ENCODE results near the gene GALNT2. TPM values are rescaled to one million over a fixed set of nuclear protein-coding genes. Genes with fewer than 3 reads are reported as not detected.

Gene GALNT2
- total and polyA plus RNA-seq, 9 of the 15 experiments (the other 6 are each of a cell fraction or from before 2014, with no cell fraction given): 1.6 to 106 (median 51.9) TPM

DNA sequence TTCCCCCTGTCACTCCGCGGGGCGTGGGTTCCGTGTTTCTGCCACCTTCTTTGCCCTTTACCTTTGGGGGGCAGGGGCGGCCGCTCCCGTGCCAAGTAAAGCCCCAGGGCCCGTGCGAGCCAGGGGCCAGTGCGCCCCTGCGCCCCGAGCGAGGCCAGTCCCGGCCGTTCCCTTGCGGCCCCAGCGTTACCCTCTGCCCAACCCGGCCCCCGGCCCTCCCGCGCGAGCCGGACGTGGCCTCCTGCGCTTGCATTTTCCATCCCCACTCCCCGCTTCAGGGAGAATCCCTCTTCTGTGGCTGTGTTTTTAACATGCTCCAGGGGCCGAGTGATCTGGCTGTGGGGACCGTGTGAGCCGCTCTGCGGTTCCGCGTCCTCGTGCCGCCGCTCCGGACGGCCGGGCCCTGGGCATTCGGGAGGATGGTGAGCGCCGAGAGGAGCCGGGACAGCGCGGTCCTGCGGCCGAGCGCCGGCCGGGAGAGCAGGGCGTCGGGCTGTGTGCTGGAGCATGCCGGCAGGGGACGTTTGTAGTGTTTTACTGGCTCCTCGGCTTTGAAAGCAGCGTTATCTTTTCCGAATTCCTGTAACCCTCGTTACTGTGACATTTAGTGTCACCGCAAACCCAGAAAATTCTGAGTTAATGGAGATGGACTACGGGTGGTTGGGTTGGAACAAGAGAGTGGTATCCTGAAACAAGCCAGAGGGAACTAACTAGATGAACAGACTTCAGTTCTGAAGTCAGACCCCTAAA, 1.0 kb downstream of the GALNT2 start (continued):
- TF ChIP-seq ZNF592 (IDR thresholded peaks at IDR 0.05): 0 out of 2 replicates have a peak, but pooled peaks have one; percentile 41
- TF ChIP-seq PTRF (tag; IDR thresholded peaks at IDR 0.05): no peak
- TF ChIP-seq ZNF174 (CRISPR knock-in tag; IDR thresholded peaks at IDR 0.05): no peak
- 0 out of 2 replicates have a peak, but pooled peaks have one; percentile 54 for TF ChIP-seq ZNF668 (CRISPR knock-in tag; IDR thresholded peaks at IDR 0.05)
- no peak for TF ChIP-seq XRCC4 (IDR thresholded peaks at IDR 0.05; ENCODE audit: extremely low read depth, insufficient read depth, insufficient read length)
- TF ChIP-seq, protein P1, sequence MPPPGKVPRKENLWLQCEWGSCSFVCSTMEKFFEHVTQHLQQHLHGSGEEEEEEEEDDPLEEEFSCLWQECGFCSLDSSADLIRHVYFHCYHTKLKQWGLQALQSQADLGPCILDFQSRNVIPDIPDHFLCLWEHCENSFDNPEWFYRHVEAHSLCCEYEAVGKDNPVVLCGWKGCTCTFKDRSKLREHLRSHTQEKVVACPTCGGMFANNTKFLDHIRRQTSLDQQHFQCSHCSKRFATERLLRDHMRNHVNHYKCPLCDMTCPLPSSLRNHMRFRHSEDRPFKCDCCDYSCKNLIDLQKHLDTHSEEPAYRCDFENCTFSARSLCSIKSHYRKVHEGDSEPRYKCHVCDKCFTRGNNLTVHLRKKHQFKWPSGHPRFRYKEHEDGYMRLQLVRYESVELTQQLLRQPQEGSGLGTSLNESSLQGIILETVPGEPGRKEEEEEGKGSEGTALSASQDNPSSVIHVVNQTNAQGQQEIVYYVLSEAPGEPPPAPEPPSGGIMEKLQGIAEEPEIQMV (tag; conservative IDR thresholded peaks at IDR 0.05; ENCODE audit: low read depth): no peak
- TF ChIP-seq FOXJ3 (CRISPR knock-in tag; IDR thresholded peaks at IDR 0.05): no peak
- TF ChIP-seq, protein P2, sequence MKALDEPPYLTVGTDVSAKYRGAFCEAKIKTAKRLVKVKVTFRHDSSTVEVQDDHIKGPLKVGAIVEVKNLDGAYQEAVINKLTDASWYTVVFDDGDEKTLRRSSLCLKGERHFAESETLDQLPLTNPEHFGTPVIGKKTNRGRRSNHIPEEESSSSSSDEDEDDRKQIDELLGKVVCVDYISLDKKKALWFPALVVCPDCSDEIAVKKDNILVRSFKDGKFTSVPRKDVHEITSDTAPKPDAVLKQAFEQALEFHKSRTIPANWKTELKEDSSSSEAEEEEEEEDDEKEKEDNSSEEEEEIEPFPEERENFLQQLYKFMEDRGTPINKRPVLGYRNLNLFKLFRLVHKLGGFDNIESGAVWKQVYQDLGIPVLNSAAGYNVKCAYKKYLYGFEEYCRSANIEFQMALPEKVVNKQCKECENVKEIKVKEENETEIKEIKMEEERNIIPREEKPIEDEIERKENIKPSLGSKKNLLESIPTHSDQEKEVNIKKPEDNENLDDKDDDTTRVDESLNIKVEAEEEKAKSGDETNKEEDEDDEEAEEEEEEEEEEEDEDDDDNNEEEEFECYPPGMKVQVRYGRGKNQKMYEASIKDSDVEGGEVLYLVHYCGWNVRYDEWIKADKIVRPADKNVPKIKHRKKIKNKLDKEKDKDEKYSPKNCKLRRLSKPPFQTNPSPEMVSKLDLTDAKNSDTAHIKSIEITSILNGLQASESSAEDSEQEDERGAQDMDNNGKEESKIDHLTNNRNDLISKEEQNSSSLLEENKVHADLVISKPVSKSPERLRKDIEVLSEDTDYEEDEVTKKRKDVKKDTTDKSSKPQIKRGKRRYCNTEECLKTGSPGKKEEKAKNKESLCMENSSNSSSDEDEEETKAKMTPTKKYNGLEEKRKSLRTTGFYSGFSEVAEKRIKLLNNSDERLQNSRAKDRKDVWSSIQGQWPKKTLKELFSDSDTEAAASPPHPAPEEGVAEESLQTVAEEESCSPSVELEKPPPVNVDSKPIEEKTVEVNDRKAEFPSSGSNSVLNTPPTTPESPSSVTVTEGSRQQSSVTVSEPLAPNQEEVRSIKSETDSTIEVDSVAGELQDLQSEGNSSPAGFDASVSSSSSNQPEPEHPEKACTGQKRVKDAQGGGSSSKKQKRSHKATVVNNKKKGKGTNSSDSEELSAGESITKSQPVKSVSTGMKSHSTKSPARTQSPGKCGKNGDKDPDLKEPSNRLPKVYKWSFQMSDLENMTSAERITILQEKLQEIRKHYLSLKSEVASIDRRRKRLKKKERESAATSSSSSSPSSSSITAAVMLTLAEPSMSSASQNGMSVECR (CRISPR knock-in tag; IDR thresholded peaks at IDR 0.05): peak; percentile 78
- TF ChIP-seq TRIM25 (IDR thresholded peaks at IDR 0.05; ENCODE audit: borderline replicate concordance): no peak
- no peak for TF ChIP-seq TOE1 (IDR thresholded peaks at IDR 0.05; ENCODE audit: borderline replicate concordance)
- TF ChIP-seq TOE1 (CRISPR knock-in tag; IDR thresholded peaks at IDR 0.05; ENCODE audit: borderline replicate concordance, low read depth): no peak
- TF ChIP-seq RBM39 (optimal IDR thresholded peaks at IDR 0.05; ENCODE audit: low read depth, low read length): no peak
- TF ChIP-seq MTA3 (IDR thresholded peaks at IDR 0.05; ENCODE audit: borderline replicate concordance): peak; percentile 57
- TF ChIP-seq MYNN (IDR thresholded peaks at IDR 0.05): 0 out of 2 replicates have a peak, but pooled peaks have one; percentile 24
- TF ChIP-seq MYNN (CRISPR knock-in tag; IDR thresholded peaks at IDR 0.05): no peak

Data from K562 (cell line).